CD4-positive, alpha-beta T cell treated with Interferon gamma for 1 hour (primary cell): Measurements from ENCODE around the gene ACIN1.

Source experiments
- DNase-seq: peaks from one replicate; pipeline ENCODE4 v3.0.0-alpha.2; 2020

ACIN1 gene

GRCh38 chr14:23009483-23009938, 85.4 kb downstream of the ACIN1 start:
- DNase-seq: no peak

DNA sequence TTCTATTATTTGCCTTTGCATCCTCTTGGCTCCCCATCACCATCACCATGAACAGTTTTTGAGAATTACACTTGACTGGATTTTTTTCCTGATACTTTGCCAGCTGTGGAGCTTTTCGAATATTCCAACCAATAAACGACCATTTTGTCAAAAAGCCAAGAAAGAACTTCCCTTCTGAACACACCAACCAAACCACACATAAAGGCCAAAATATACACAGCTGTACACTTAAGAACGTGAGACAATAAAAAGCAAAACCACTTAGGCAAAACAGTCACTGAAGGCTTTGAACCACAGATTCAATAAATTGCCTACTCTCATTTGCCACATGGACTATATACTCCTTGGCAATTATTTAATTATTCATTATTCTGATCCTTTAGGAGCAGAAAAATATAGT, 86.1 kb downstream of the ACIN1 start:
- DNase-seq: no peak
